Lower lobe of right lung (tissue), 2 donors: ENCODE measurements around the gene RNF144B. TPM values are rescaled to one million over a fixed set of nuclear protein-coding genes. Genes with fewer than 3 reads are reported as not detected.
A peak's percentile ranks its signal among the peaks of the same experiment; 100 is the strongest.

ENCODE experiments used
- ATAC-seq, 2 donors: fragments of 200-7000 bp; cut with Tn5 transposase; one replicate each; pipeline ENCODE4 v1.9.1; 2020 to 2022; ENCODE audit warnings: mild to moderate bottlenecking in 2 of 2, moderate library complexity in 2 of 2
- DNase-seq: peaks from one replicate; pipeline ENCODE4 v3.0.0-alpha.2; 2020
- H3K27ac ChIP-seq: fragments of 200-600 bp; one replicate; pipeline ENCODE4 v1.8.0; 2022
- H3K27me3 ChIP-seq: fragments of 200-600 bp; one replicate; pipeline ENCODE4 v1.8.0; 2022; ENCODE audit warnings: low read depth
- H3K36me3 ChIP-seq: fragments of 200-600 bp; one replicate; pipeline ENCODE4 v1.8.0; 2022; ENCODE audit warnings: mild to moderate bottlenecking
- H3K4me1 ChIP-seq: fragments of 200-600 bp; one replicate; pipeline ENCODE4 v1.8.0; 2022
- H3K4me3 ChIP-seq: fragments of 200-600 bp; one replicate; pipeline ENCODE4 v1.8.0; 2022; ENCODE audit warnings: mild to moderate bottlenecking
- H3K9me3 ChIP-seq: fragments of 200-600 bp; one replicate; pipeline ENCODE4 v1.8.0; 2022
- CTCF ChIP-seq: fragments of 200-600 bp; IDR thresholded peaks from one replicate; pipeline ENCODE4 v1.8.0; 2022; ENCODE audit warnings: antibody characterized with exemption, mild to moderate bottlenecking
- intact Hi-C: fragments of 100-400 bp; cut with DNase I; formaldehyde crosslinking; loops from one replicate; pipeline ENCODE4 v1.11.0; 2022
- total RNA-seq: library from RNA; stranded (reverse); fragmentation: NEBNext Ultra II Directional; extraction: Animal tissue kit (Norgen Biotek cat#: 25700); gene quantifications from one replicate; pipeline ENCODE4 v1.2.1, GENCODE V29; 2021
- donor health status: DM: no; HTN: yes; CAD: no; lungs with severe emphysema.

The RNF144B gene
- total RNA-seq, 1 donor from 2014 or later, result 109 TPM

- no peak overlapping the region for H3K27ac ChIP-seq
- H3K4me1 ChIP-seq, result peaks cover 9% of the 10 kb centered on the region
- no peak for TF ChIP-seq CTCF
- ATAC-seq (no peak), DNase-seq (no peak)
- H3K9me3 ChIP-seq, result no peaks in the 10 kb centered on the region
- H3K27me3 ChIP-seq, result no peaks in the 10 kb centered on the region
- intact Hi-C loops, result no loop called here
- H3K4me3 ChIP-seq, result no peak overlapping the region
- peaks cover 11% of the 10 kb centered on the region for H3K36me3 ChIP-seq
Measured at GRCh38 chr6:18472941-18473340, 85.8 kb downstream of the RNF144B start.

- ATAC-seq (no peak), DNase-seq (no peak)
- intact Hi-C loops, result no loop called here
- TF ChIP-seq CTCF, result no peak
- Histone ChIP-seq H3K4me3 (no peak overlapping the region), H3K36me3 (peaks cover 2% of the 10 kb centered on the region), H3K9me3 (no peaks in the 10 kb centered on the region), H3K4me1 (peaks cover 17% of the 10 kb centered on the region), H3K27ac (no peak overlapping the region), H3K27me3 (no peaks in the 10 kb centered on the region)
Measured at GRCh38 chr6:18473755-18474154, 86.6 kb downstream of the RNF144B start.

- Histone ChIP-seq H3K27ac (peak overlapping the region; percentile 57), H3K27me3 (no peaks in the 10 kb centered on the region), H3K36me3 (no peaks in the 10 kb centered on the region), H3K4me3 (no peak overlapping the region), H3K9me3 (no peaks in the 10 kb centered on the region), H3K4me1 (peaks cover 18% of the 10 kb centered on the region)
- TF ChIP-seq CTCF, result no peak
- intact Hi-C loops, result no loop called here
- ATAC-seq (no peak), DNase-seq (no peak)
Measured at GRCh38 chr6:18477301-18477941, 90.3 kb downstream of the RNF144B start.

GRCh38 chr6:18478610-18479009 lies 91.5 kb downstream of the RNF144B start:
- TF ChIP-seq CTCF, result no peak
- no peak for ATAC-seq
- Histone ChIP-seq H3K27ac (no peak overlapping the region), H3K9me3 (no peaks in the 10 kb centered on the region), H3K36me3 (no peaks in the 10 kb centered on the region), H3K27me3 (no peaks in the 10 kb centered on the region), H3K4me3 (no peak overlapping the region), H3K4me1 (peaks cover 18% of the 10 kb centered on the region)
- intact Hi-C loops, result no loop called here
- no peak for DNase-seq

- TF ChIP-seq CTCF, result no peak
- intact Hi-C loops, result no loop called here
- no peaks in the 10 kb centered on the region for H3K9me3 ChIP-seq
- H3K4me3 ChIP-seq, result no peak overlapping the region
- DNase-seq (no peak), ATAC-seq (no peak)
- H3K27me3 ChIP-seq, result no peaks in the 10 kb centered on the region
- peaks cover 18% of the 10 kb centered on the region for H3K4me1 ChIP-seq
- no peak overlapping the region for H3K27ac ChIP-seq
- H3K36me3 ChIP-seq, result no peaks in the 10 kb centered on the region
Measured at GRCh38 chr6:18481870-18482269, 94.7 kb downstream of the RNF144B start.
